HG02885 (cell line): Measurements from ENCODE around the gene SNF8.

Experiments used
- ATAC-seq: cut with Tn5 transposase; IDR thresholded peaks from one replicate; pipeline ENCODE4 v1.9.1; 2021; ENCODE audit warnings: mild to moderate bottlenecking; ENCODE audit not compliant: unreplicated experiment, poor library complexity

Gene SNF8

GRCh38 chr17:48893646-48894508 lies 50.8 kb downstream of the SNF8 start:
- ATAC-seq: no peak

GRCh38 chr17:48892940-48893645 lies 51.5 kb downstream of the SNF8 start:
- no peak for ATAC-seq

- no peak for ATAC-seq
These were observed 54.6 kb downstream of the SNF8 start for GRCh38 chr17:48890086-48890485.

GRCh38 chr17:48883171-48883570 lies 61.5 kb downstream of the SNF8 start:
- no peak for ATAC-seq

DNA sequence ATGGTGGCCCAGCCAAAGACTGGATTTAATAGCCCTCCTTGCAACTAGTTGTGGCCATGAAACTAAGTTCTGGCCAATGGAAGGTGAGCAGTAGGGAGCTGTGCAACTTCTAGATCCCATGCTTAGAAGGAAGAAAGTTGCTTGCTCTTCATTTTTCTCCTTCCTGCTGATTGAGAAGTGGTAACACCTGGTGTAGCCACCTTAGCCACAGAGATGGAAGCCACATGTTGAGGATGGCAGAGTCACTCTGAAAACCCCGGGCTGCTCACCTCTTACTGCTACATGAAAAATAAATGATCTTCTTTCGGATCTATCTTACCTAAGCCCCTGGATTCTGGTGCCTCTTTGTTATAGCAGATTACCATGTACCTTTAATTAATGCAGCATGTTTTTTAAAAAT lies 62.4 kb downstream of the SNF8 start:
- no peak for ATAC-seq
